ENCODE measurements around the gene MFAP4.
A peak's percentile ranks its signal among the peaks of the same experiment; 100 is the strongest.

The MFAP4 gene, protein sequence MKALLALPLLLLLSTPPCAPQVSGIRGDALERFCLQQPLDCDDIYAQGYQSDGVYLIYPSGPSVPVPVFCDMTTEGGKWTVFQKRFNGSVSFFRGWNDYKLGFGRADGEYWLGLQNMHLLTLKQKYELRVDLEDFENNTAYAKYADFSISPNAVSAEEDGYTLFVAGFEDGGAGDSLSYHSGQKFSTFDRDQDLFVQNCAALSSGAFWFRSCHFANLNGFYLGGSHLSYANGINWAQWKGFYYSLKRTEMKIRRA

DNA sequence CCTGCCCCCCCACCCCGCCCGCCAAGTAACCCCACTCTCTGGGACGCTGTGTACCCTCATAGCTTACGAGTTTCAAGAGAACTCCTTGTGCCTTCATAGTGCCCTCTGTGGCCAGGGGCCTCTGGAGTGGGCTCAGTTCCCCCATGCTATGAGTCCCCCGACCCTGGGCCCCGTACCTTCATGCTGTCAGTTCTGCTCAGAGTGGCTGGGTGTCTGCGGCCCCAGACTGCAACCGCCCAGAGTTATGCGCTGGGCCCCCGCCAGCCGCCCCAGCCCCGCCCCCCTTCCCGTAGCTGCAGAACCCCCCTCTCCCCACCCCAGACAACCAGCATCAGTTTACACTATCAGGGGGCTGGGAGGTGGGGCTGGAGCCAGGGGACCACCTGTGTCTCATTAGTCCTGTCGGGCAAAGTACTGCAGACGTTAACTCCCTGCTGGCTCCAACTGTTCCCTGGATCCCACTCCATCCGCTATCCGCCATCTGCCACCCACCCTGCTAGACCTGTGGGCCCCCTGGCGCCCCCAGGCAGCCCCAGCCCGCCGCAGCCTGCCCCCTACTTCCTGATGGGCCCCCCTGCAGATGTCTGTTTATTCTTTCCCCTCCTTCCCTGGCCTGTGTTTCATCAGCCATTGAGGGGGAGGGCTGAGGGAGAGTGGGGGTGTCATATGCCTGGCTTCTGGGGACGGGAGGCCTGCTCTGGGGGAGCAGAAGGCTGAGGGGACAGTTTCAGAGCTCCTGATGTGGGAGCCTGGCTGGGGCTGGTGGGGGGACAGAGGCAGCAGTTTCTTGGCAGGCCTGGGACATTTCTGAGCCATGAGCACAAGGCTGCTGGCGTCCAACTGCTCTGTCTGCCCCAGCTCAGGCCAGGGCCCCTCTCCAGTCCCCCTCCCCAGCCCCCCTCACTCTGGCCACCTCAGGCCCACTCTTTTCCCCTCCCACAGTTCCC, at the start of gene MFAP4:
TSS of gene MFAP4 (minus strand) at position 217 of the 947 bp plus-strand sequence. CDS start at position 182, 35 bp downstream.
- peak within 1 kb of the TSS in 6 of 7 experiments; percentile 18 to 33 (median 22) for H3K4me3 ChIP-seq
- peak within 1 kb of the TSS in 20 of 21 experiments; percentile 44 to 87 (median 72) for H3K27ac ChIP-seq

DNA sequence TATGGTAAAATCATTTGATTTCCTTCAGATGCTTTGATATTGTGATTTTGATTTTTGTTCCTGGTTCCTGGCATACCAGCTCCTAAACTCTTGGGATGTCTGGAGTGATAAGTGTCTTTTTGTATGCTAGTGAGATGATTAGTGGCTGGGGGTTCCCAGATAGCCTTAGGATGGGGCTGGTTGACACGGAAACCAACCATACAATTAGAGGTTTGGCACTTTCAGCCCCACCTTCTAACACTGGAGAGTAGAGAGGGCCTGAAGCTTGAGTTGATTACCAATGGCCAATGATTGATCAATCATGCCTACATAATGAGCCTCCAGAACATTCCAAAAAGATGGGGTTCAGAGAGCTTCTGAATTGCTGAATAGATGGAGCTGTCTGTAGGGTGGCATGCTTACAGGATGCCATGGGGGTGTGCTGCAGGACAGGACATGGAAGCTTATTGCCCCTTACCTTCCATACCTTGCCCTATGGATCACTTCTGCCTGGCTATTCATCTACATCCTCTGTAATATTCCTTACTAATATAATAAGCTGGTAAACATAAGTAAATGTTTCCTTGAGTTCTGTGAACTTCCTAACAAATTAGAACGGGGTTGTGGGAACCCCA, 46.8 kb upstream of the MFAP4 start:
- Histone ChIP-seq H3K4me3 (no peak overlapping the region), H3K27ac (no peak overlapping the region)

DNA sequence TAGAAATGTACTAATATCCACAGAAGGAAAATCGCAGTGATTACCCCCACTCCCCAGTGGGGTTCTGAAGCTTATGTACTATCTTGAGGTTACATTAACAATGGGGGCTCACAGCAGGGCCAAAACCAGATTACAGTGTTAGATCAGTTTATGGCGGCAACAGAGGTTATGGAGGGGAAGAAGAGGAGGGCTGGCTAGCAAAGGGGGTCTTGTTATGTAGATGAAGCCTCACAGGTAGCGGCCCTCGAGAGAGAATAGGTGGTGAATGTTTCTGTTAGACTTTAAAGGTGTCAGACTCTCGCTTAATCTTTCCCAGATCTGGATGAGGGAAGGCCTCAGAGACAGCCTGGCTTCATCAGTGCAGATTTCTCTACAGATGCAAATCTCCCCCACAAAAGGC, 46.3 kb upstream of the MFAP4 start:
- Histone ChIP-seq H3K4me3 (no peak overlapping the region), H3K27ac (no peak overlapping the region)

DNA sequence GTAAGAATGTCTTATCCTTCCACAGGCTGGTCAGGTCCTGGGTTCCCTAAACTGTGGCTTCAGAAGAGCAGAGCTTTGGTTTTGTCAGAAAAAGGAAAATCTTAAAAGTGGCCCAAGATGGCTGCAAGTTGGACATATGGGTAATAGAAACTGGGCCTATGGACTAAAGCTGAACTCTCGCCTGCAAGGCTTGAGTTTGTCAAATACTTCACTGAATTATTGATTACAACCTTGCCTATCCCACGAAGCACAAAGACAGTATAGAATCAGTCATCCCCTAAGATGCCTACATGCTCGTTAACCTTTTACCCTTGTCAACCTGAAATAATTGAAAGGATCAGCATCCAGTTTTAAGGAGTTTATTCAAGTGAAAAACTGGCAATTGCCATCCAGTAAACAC, 44.7 kb upstream of the MFAP4 start:
- no peak overlapping the region for H3K27ac ChIP-seq
- no peak overlapping the region for H3K4me3 ChIP-seq

DNA sequence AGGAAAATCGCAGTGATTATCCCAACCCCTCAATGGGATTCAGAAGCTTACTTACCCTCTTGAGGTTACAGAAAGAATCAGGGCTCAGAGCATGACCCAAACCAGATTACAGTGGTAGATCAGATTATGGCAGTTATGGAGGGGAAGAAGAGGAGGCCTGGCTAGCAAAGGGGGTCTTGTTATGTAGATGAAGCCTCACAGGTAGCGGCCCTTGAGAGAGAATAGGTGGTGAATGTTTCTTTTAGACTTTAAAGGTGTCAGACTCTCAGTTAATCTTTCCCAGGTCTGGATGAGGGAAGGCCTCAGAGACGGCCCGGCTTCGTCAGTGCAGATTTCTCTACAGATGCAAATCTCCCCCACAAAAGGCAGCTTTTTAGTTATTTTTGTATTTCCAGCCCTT, 39.6 kb upstream of the MFAP4 start:
- Histone ChIP-seq H3K4me3 (no peak overlapping the region), H3K27ac (no peak overlapping the region)

DNA sequence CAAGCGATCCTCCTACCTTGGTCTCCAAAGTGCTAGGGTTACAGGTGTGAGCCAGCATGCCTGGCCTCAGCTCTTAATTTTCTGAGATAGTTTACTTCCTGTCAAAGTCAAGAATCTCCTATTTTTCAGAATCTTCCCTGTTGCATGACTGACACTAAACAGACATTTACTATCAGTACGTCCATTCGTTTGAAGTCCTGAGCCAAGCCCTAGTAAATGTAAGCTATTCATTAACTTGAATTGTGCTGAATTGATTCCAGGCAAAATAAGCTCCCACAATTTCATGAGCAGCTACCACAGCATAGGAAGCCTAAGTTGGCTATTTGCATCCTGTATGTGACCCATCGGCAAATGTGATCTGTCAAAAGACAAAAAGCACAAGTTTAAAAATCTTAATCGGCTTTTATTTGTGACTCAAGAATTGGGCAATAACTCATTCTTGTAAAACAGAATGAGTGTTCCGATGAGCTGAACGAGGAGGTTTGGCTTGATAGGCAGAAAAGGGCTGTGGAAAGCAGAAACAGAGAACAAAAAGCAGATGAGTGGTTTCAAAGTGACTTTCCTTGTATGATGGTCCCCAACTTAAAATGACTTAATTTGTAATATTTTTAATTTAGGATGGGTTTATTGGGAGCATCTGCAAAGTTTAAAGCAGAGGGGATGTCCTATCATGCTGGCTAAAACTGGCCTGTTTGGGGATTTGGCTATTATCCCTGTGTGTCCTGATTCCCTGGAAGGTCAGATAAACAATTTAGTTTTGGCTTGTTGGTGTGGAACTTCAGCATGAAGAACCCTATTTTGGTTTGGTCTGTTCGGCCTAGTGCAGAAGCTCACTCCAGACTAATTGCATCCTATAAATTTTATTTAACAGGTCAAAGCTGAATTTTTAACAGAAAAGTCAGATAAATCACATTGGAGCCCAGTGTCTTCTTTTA, 38.2 kb upstream of the MFAP4 start:
- no peak overlapping the region for H3K4me3 ChIP-seq
- peak overlapping the region in 1 of 21 experiments; percentile 23 for H3K27ac ChIP-seq

DNA sequence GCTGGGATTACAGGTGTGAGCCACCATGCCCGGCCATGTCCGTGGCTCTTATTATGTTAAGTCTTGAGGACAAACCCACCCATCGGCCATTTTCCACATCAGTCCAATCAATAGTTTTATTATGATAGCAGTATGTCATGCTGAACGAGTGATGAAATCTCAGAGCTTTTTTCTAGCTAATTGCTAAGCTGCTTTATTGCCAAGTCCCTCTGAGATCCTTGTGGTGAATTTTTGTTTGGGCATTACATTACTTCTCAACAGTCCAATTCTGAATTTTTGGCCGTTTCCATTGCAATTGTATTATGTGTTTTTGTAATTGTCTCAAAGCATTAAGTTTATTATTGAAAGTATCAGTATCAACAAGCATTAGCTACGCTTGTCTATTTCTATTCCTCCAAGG, 34.9 kb upstream of the MFAP4 start:
- Histone ChIP-seq H3K27ac (no peak overlapping the region), H3K4me3 (no peak overlapping the region)

DNA sequence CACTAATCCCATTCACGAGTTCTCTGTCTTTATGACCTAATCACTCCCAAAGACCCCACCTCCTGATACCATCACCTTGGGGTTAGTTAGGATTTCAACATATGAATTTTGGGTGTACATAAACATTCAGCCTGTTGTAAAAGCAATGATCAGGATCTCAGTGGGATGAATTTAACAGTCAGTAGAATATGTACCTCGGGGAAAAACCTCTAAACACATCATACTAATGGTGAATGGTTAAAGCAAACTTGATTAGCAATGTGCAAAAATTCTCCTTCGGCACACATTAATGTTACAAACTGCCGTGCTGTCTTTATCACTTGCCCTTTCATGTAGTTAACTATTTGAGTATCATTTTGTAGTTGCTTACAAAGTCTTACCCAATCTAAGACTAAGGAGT, 34.2 kb upstream of the MFAP4 start:
- H3K27ac ChIP-seq: no peak overlapping the region
- no peak overlapping the region for H3K4me3 ChIP-seq

DNA sequence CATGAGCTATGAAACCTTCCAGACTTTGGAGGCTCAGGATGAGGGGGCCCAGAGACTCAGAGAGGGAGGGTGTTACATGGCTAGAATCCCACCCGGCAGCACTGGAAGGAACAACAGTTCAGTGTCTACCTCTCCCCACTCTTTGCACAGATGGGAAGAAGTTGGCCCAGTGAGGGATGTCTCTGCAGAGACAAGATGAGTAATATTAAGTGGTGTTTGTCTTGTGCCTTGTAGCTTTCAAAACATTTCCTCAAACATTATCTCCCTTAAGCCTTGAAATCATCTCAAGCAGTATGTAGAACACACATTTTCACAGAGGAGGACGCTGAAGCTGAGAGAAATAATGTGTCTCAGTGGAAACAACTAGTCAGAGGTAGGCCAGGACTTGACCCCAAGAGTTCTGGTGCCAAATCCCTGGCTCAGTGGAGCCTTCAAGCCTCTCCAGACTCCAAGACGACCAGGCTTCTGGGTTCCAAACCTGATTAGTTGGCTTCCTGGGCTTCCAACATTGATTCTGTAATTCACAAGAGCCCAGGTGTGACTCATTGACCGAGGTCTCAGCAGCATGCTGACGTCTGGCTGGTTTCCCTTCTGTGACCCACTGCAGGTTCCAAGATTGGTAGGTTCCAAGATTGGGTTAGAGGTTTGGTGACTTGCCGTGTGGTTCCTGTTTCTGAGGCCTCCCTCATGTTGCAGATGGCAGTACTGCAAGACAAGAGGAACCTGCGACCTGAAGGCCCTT, 31.4 kb upstream of the MFAP4 start:
- Histone ChIP-seq H3K27ac (peak overlapping the region in 2 of 21 experiments; percentile 9 to 38), H3K4me3 (no peak overlapping the region)

DNA sequence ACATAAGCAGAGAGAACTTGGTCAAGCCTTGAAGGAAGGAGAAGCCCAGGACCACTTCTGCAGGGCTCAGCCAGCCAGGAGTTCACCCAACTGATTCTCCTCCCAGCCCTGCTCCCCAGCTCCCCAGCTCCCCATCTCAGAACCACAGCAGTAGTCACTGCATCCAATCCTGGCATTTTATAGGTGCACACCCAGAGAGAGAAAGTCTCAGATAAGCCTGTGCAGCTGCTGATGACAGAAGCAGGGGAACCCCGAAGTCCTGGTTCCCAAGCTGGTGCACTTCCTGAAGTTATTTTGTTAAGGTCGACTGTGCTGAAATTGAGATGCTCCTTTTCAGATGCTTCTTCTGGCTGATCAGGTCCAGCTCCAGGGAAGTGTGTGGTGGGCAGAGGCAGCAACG, 30.6 kb upstream of the MFAP4 start:
- Histone ChIP-seq H3K27ac (no peak overlapping the region), H3K4me3 (no peak overlapping the region)

DNA sequence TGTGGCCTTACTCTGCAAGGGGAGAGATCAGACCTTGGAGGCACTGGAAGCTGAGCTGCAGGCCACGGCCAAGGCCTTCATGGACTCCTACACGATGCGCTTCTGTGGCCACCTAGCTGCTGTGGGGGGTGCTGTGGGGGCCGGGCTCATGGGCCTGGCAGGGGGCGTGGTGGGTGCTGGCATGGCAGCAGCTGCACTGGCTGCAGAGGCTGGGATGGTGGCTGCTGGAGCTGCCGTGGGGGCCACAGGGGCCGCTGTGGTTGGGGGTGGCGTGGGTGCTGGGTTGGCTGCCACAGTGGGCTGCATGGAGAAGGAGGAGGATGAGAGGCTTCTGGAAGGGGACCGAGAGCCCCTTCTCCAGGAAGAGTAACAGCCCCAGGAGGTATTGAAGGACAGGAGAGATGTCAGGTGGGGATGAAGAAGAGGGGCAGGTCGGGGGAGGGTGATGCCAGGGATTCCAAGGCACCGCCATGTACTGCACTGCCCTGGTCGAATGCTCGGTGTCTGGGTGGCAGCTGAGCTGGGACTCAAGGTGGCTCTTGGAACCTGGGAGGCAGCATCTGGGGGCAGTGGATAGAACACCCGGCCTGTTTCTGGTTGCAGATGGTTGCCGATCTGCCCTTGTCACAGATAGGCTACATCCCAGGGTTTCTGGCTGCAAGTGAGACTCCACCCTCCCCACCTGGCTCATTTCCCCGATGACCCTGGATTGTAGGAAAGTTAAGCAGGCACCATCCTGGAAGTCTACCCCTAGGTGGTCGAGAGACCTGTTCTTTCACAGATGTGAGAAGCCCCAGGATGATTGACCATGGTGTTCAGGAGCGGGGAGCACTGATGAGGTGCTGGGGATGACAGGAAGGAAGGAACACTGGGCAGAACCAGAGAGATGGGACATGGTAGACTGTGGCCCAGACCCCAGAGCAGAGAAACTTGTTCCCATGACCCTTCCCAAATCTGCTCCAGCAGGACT, 29.1 kb upstream of the MFAP4 start:
- Histone ChIP-seq H3K4me3 (no peak overlapping the region), H3K27ac (no peak overlapping the region)

DNA sequence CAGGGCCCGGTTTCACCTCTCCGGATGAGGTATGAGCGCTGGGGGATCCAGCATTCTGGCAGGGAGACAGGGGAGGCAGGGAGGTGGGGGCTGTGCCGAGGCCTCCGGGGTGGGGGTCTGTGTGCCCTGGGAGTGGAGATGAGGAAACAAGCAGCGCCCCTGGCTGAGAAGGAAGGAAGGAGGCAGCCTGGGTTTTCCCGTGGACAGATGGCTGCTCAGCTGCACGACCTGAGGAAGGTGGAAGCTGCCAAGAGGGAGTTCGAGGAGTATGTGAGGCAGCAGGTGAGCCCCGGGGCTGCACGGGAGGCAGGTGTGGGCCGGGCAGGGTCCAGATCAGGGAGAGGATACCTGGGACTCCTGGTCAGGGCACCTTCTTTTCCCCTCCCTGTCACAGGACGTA, 28.3 kb upstream of the MFAP4 start:
- Histone ChIP-seq H3K4me3 (no peak overlapping the region), H3K27ac (no peak overlapping the region)

DNA sequence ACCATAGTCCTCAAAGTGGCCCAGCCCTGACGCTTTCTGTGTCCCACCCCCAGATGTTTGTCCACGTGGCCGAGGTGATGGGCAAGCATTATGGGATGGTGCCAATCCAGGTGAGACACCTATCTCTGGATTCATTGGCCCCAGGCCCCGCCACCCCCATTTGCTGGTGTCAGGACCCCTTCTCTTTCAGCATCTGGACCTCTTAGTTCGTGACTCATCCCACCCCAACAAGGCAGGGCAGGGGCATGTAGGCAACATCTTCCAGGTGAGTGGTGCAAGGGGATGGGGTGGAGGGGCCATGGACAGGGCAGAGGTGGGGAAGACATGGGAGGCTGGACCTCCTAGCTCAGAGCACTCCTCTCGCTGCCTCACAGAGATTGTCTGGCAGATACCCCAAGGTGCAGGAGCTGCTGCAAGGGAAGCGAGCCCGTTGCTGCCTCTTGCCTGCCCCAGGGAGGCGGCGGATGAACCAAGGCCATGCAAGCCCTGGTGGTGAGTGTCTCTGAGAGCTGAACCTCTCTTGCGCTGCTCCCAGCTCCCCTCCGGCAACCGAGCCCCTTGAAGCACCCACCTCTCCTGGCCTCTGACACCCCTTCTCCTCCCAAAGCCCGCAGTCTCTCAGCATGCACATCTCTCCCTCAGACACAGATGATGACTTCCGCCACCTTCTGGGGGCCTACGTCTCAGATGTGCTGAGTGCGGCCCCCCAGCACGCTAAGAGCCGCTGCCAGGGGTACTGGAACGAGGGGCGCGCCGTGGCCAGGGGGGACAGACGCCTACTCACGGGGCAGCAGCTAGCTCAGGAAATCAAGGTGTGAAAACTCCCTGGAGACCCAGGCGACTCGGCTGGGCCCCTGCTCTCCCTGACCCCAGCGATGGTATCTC, 27.6 kb upstream of the MFAP4 start:
- Histone ChIP-seq H3K4me3 (no peak overlapping the region), H3K27ac (no peak overlapping the region)

DNA sequence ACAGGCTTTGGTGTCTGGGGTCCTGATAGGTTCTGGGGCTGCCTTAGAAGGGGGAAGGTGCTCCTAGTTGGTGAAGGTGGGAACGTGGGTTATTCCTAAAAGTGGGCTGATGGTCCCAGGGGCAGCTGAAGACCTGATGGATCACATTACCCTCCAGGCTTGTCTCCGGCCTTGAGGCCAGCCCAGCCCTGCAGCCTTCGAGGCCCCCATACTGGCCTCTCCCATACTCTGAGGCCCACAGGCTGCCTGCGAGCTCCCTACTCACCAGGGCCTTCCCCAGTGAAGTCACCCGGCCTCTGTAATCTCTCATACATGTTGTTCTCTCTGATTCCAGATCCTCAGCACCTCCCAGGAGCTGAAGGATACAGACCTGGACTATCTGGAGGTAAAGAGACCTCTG, 26.8 kb upstream of the MFAP4 start:
- H3K27ac ChIP-seq: no peak overlapping the region
- no peak overlapping the region for H3K4me3 ChIP-seq

DNA sequence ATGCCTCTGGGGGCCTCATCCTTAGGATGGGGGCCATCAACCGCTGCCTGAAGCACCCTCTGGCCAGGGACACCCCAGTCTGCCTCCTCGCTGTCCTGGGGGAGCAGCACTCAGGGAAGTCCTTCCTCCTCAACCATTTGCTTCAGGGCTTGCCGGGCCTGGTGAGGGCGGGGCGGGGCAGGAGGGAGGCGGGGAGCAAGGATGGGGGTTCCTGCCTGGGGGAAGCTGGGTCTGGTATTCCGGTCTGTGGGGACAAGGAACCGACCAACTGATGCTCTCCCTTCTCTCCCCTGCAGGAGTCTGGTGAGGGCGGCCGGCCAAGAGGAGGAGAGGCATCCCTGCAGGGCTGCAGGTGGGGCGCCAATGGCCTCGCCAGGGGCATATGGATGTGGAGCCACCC, 26.0 kb upstream of the MFAP4 start:
- no peak overlapping the region for H3K4me3 ChIP-seq
- H3K27ac ChIP-seq: no peak overlapping the region

DNA sequence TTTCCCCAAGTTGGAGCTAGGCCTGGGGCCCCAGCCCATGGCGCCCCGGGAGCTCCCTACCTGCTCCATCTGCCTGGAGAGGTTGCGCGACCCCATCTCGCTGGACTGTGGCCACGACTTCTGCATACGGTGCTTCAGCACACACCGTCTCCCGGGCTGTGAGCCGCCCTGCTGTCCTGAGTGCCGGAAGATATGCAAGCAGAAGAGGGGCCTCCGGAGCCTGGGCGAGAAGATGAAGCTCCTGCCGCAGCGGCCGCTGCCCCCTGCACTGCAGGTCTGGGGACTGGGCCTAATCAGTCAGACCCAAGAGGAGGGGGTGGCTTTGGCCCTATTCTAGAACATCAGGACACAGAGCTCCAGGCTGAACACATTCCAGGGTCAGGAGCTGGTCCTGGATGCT, 25.5 kb upstream of the MFAP4 start:
- no peak overlapping the region for H3K27ac ChIP-seq
- H3K4me3 ChIP-seq: no peak overlapping the region

DNA sequence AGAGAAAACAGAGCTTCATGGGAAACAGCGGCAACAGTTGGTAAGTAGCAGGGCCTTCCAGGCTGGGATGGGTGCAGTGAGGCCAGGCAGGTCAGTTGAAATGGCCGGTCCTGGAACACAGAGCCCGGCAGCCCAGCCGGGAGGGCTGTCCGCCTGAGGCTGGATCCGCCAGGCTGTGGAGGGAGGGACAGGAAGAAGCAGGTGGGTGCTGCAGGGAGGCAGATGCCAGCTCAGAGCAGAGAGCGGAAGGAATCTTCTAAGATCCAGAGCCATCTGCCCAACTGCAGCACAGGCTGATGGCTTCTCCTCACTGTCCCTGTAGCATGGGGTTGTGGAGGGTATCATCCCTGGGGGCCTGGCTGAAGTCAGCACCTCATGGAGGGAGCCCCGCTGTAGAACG, 24.6 kb upstream of the MFAP4 start:
- H3K27ac ChIP-seq: peak overlapping the region in 1 of 21 experiments; percentile 16
- peak overlapping the region in 1 of 7 experiments; percentile 13 for H3K4me3 ChIP-seq

All from skin epidermis (tissue), 12 donors.